GM12878 (cell line): ENCODE data around the gene PIK3R3. TPM values are rescaled to one million over a fixed set of nuclear protein-coding genes. Genes with fewer than 3 reads are reported as not detected.

Experiments used
- ATAC-seq: fragments of 200-7000 bp; cut with Tn5 transposase; 3 replicates; pipeline ENCODE4 v1.9.1; 2020; ENCODE audit warnings: mild to moderate bottlenecking, moderate library complexity
- BruUV-seq: library from RNA; stranded (reverse); fragments of 400-500 nt; replicated peaks from 2 replicates; lab custom pipeline; 2021; lab: Mats Ljungman, UMichigan
- CTCF ChIA-PET: fragments of 300-600 bp; sonication (Branson Sonifier 250); formaldehyde crosslinking; extraction: SDS; loops from one replicate; lab custom pipeline; 2021; ENCODE audit warnings: inconsistent platforms; lab: Yijun Ruan, JAX
- POLR2A ChIA-PET: fragments of 350-600 bp; formaldehyde crosslinking; extraction: SDS; loops from one replicate; lab custom pipeline; 2021; ENCODE audit warnings: inconsistent platforms; lab: Charles Lee
- RAD21 ChIA-PET: fragments of 300-600 bp; sonication (Branson Sonifier 250); formaldehyde crosslinking; loops from one replicate; lab custom pipeline; 2023; ENCODE audit warnings: antibody characterized with exemption; ENCODE audit not compliant: unreplicated experiment; lab: Charles Lee
- SMC1A ChIA-PET: fragments of 300-600 bp; sonication (Branson Sonifier 250); formaldehyde crosslinking; loops from one replicate; lab custom pipeline; 2023; ENCODE audit not compliant: unreplicated experiment, uncharacterized antibody; lab: Charles Lee
- DNase-seq: peaks from one replicate; pipeline ENCODE4 v3.0.0-alpha.2; 2011; ENCODE audit warnings: low read depth, low spot score
- FAIRE-seq: peaks from 3 replicates; lab custom pipeline; 2011; peaks lifted over from hg19 to GRCh38; lab: Jason Lieb, UNC
- H2AFZ ChIP-seq: 2 replicates; pipeline ENCODE4 v1.6.0; 2011; ENCODE audit warnings: low read depth, low read length, control low read depth; ENCODE audit not compliant: control insufficient read depth
- H3K27ac ChIP-seq: 2 replicates; pipeline ENCODE4 v1.5.1; 2011; ENCODE audit warnings: control low read depth; ENCODE audit not compliant: control insufficient read depth, insufficient read depth
- H3K27me3 ChIP-seq, 2 experiments: replicated peaks in 1 of 2; 2 replicates each; pipeline versions ENCODE4 v1.6.0 to v1.6.1; 2011; ENCODE audit warnings: low read length in 1 of 2; ENCODE audit not compliant: control insufficient read depth in 2 of 2, insufficient read depth in 2 of 2
- H3K36me3 ChIP-seq, 2 experiments: 2 replicates each; pipeline ENCODE4 v1.5.1; 2011; ENCODE audit warnings: low read length in 1 of 2; ENCODE audit not compliant: control insufficient read depth in 2 of 2, insufficient read depth in 2 of 2
- H3K4me1 ChIP-seq: 2 replicates; pipeline ENCODE4 v1.6.1; 2011; ENCODE audit warnings: mild to moderate bottlenecking, low read length, moderate library complexity, mixed read lengths; ENCODE audit not compliant: control insufficient read depth, insufficient read depth
- H3K4me2 ChIP-seq: 2 replicates; pipeline ENCODE4 v1.6.0; 2011; ENCODE audit warnings: control low read depth; ENCODE audit not compliant: control insufficient read depth, insufficient read depth
- H3K4me3 ChIP-seq: fragments of 200-600 bp; sonication (generic); 2 replicates; pipeline ENCODE4 v1.5.1; 2016
- H3K79me2 ChIP-seq: 2 replicates; pipeline ENCODE4 v1.6.0; 2011; ENCODE audit warnings: low read length; ENCODE audit not compliant: control insufficient read depth, insufficient read depth
- H3K9ac ChIP-seq: 2 replicates; pipeline ENCODE4 v1.8.0; 2011; ENCODE audit warnings: low read length, control low read depth, mixed read lengths; ENCODE audit not compliant: control insufficient read depth, insufficient read depth
- H3K9me3 ChIP-seq: replicated peaks from 3 replicates; pipeline ENCODE4 v1.5.1; 2011; ENCODE audit warnings: mild to moderate bottlenecking, low read length; ENCODE audit not compliant: control insufficient read depth, insufficient read depth
- H4K20me1 ChIP-seq: 2 replicates; pipeline ENCODE4 v1.6.0; 2011; ENCODE audit not compliant: control insufficient read depth, insufficient read depth
- ATF3 ChIP-seq: IDR thresholded peaks from 2 replicates; pipeline ENCODE4 v1.6.1; 2011; ENCODE audit warnings: low read depth, mild to moderate bottlenecking, low read length, moderate library complexity, borderline replicate concordance; ENCODE audit errors: extremely low read depth
- CBFB ChIP-seq: IDR thresholded peaks from 2 replicates; pipeline ENCODE4 v1.6.1; 2016; ENCODE audit warnings: antibody characterized with exemption, low read depth
- E4F1 ChIP-seq: fragments of 450-650 bp; IDR thresholded peaks from 2 replicates; pipeline ENCODE4 v1.6.1; 2018; ENCODE audit warnings: borderline replicate concordance, mild to moderate bottlenecking; ENCODE audit not compliant: partially characterized antibody
- EP300 ChIP-seq, 2 experiments: fragments of 150-350 bp in 1 of 2; IDR thresholded peaks; 2 replicates each; pipeline ENCODE4 v1.6.1; 2011 to 2012; ENCODE audit warnings: low read depth in 2 of 2, low read length in 2 of 2, borderline replicate concordance in 1 of 2, improper control_type of control experiment in 1 of 2, inconsistent platforms in 1 of 2; ENCODE audit not compliant: control insufficient read depth in 1 of 2
- GABPA ChIP-seq: IDR thresholded peaks from 2 replicates; pipeline ENCODE4 v1.6.1; 2014; ENCODE audit warnings: antibody characterized with exemption, low read depth, mild to moderate bottlenecking, inconsistent platforms
- LARP7 ChIP-seq: fragments of 450-650 bp; IDR thresholded peaks from 2 replicates; pipeline ENCODE4 v1.6.1; 2017; ENCODE audit warnings: mild to moderate bottlenecking
- MEF2A ChIP-seq: IDR thresholded peaks from 2 replicates; pipeline ENCODE4 v1.6.1; 2011; ENCODE audit warnings: low read depth, mild to moderate bottlenecking, low read length, moderate library complexity; ENCODE audit not compliant: insufficient read depth
- RELB ChIP-seq: fragments of 450-650 bp; IDR thresholded peaks from 2 replicates; pipeline ENCODE4 v1.6.1; 2017; ENCODE audit warnings: low read depth, mild to moderate bottlenecking, moderate library complexity
- RUNX3 ChIP-seq: IDR thresholded peaks from 2 replicates; pipeline ENCODE4 v1.6.1; 2012; ENCODE audit warnings: low read length, inconsistent platforms
- SIX5 ChIP-seq: IDR thresholded peaks from 2 replicates; pipeline ENCODE4 v1.6.1; 2011; ENCODE audit warnings: mild to moderate bottlenecking, low read depth, low read length, moderate library complexity; ENCODE audit not compliant: severe bottlenecking
- ZBED1 ChIP-seq: IDR thresholded peaks from 2 replicates; pipeline ENCODE4 v1.6.1; 2016; ENCODE audit warnings: borderline replicate concordance
- ZBTB4 ChIP-seq: fragments of 450-650 bp; formaldehyde crosslinking; IDR thresholded peaks from 2 replicates; pipeline ENCODE4 v1.4.0; 2022; ENCODE audit warnings: mild to moderate bottlenecking, moderate library complexity
- WGBS: methylation state at CpG from one replicate; pipeline ENCODE4 v1.1.6; 2016; ENCODE audit warnings: low lambda C conversion rate; ENCODE audit not compliant: insufficient replicate concordance, insufficient coverage; ENCODE audit errors: missing lambda C conversion rate; 5-methylcytosine and 5-hydroxymethylcytosine counted together
- in situ Hi-C: fragments of 300-500 bp; cut with MboI; formaldehyde crosslinking; loops from 9 replicates; pipeline ENCODE4 v1.14.3; 2018; ENCODE audit warnings: mixed read lengths
- intact Hi-C: fragments of 100-400 bp; cut with micrococcal nuclease; formaldehyde crosslinking; loops from one replicate; pipeline ENCODE4 v1.14.2; 2022; ENCODE audit not compliant: unreplicated experiment
- polyA plus RNA-seq, 11 experiments: library from polyadenylated mRNA; depleted of rRNA in 4 of 11; unstranded in 6 of 11; stranded (reverse) in 5 of 11; fragments of >200 nt; fragmentation: Nextera tagmentation in 4 of 11; fragmentation: Illumina TruSeq in 1 of 11; extraction: Ambion mirVana in 4 of 11; extraction: Trizol in 1 of 11; gene quantifications; 1 replicate in 1 of 11; 2 replicates in 10 of 11; pipeline versions ENCODE4 v1.2.1 to v1.2.3, GENCODE V29; 2011 to 2016; ENCODE audit warnings: inconsistent platforms in 2 of 11, missing spikeins in 2 of 11, low read depth in 1 of 11
- total RNA-seq, 4 experiments: library from RNA; depleted of rRNA in 3 of 4; stranded (reverse); fragments of >200 nt in 3 of 4; fragmentation: Illumina TruSeq in 1 of 4; extraction: Trizol in 1 of 4; gene quantifications; 2 replicates each; pipeline versions ENCODE4 v1.2.1 to v1.2.3, GENCODE V29; 2013 to 2021

Gene PIK3R3
- total and polyA plus RNA-seq, 10 of the 15 experiments (the other 5 are each of a cell fraction or from before 2014, with no cell fraction given): 4.8 to 27.0 (median 19.8) TPM

- Histone ChIP-seq H3K9ac (no peak overlapping the region), H3K4me3 (no peak overlapping the region), H3K79me2 (no peaks in the 10 kb centered on the region), H3K36me3 (peaks cover 0 to 6% of the 10 kb centered on the region in 2 experiments; a peak in 2 of 4 replicates), H4K20me1 (no peaks in the 10 kb centered on the region), H3K27me3 (no peaks in the 10 kb centered on the region), H3K4me1 (no peaks in the 10 kb centered on the region), H3K27ac (no peak overlapping the region), H3K4me2 (no peak overlapping the region), H2AFZ (no peak overlapping the region), H3K9me3 (no peaks in the 10 kb centered on the region)
- FAIRE-seq (no peak), ATAC-seq (no peak), DNase-seq (no peak)
- CTCF ChIA-PET: no interaction called here
- no TSS peak for BruUV-seq
- in situ Hi-C loops (no loop called here), intact Hi-C loops (no loop called here)
- POLR2A ChIA-PET: interaction anchor here (0.7 kb wide), 1 partner anchor 9 kb away, joined by 5 read pairs; no protein-coding TSS in a partner anchor
- SMC1A ChIA-PET: interaction anchor here (0.9 to 1.5 kb wide), 2 partner anchors 26 to 221 kb away, joined by 3 read pairs; no protein-coding TSS in a partner anchor
- 88% methylated on average over 3 of the region's 3 CpGs for WGBS
- RAD21 ChIA-PET: no interaction called here
- TF ChIP-seq CBFB (no peak), ATF3 (no peak), RELB (no peak), GABPA (no peak), EP300 (IDR thresholded peaks at IDR 0.05; ENCODE audit: borderline replicate concordance in 1 of 2, control insufficient read depth in 1 of 2, low read depth in 2 of 2, low read length in 2 of 2) (no peak), MEF2A (no peak), SIX5 (no peak), LARP7 (no peak), ZBED1 (no peak), ZBTB4 (CRISPR knock-in tag) (no peak), RUNX3 (no peak), E4F1 (no peak)
Measured at GRCh38 chr1:46002551-46003150, 129.8 kb downstream of the PIK3R3 start.
